BE2C (cell line): ENCODE data around the gene MAPKAPK3.

Experiments used
- DNase-seq: peaks from one replicate; pipeline ENCODE4 v3.0.0-alpha.2; 2020
- H3K27me3 ChIP-seq: fragments of 250-450 bp; sonication (Bioruptor Pico); 2 replicates; pipeline ENCODE4 v1.5.1; 2020; ENCODE audit warnings: mild to moderate bottlenecking
- H3K36me3 ChIP-seq: fragments of 250-450 bp; sonication (Bioruptor Pico); 2 replicates; pipeline ENCODE4 v1.5.1; 2020; ENCODE audit warnings: mild to moderate bottlenecking
- H3K4me1 ChIP-seq: fragments of 250-450 bp; sonication (Bioruptor Pico); 2 replicates; pipeline ENCODE4 v1.5.1; 2020
- H3K4me3 ChIP-seq: 2 replicates; pipeline ENCODE4 v1.5.1; 2011; ENCODE audit warnings: low read depth, low read length
- H3K9me3 ChIP-seq: fragments of 250-450 bp; sonication (Bioruptor Pico); 2 replicates; pipeline ENCODE4 v1.5.1; 2020
- CTCF ChIP-seq: IDR thresholded peaks from 2 replicates; pipeline ENCODE4 v1.5.1; 2012; ENCODE audit warnings: mild to moderate bottlenecking, low read depth, low read length

MAPKAPK3 gene

GRCh38 chr3:50600841-50601591 is 15.9 kb upstream of the MAPKAPK3 start:
- no peak overlapping the region for H3K4me3 ChIP-seq
- H3K27me3 ChIP-seq: no peaks in the 10 kb centered on the region
- H3K36me3 ChIP-seq: no peaks in the 10 kb centered on the region
- peaks cover 18% of the 10 kb centered on the region for H3K4me1 ChIP-seq
- H3K9me3 ChIP-seq: no peaks in the 10 kb centered on the region
- DNase-seq: peak; percentile 82
- TF ChIP-seq CTCF: no peak

GRCh38 chr3:50602595-50603191 is 14.3 kb upstream of the MAPKAPK3 start:
- Histone ChIP-seq H3K4me3 (no peak overlapping the region), H3K9me3 (no peaks in the 10 kb centered on the region), H3K4me1 (peaks cover 18% of the 10 kb centered on the region), H3K36me3 (no peaks in the 10 kb centered on the region), H3K27me3 (no peaks in the 10 kb centered on the region)
- no peak for DNase-seq
- TF ChIP-seq CTCF: no peak

GRCh38 chr3:50603261-50604109 is 13.5 kb upstream of the MAPKAPK3 start:
- no peak for TF ChIP-seq CTCF
- Histone ChIP-seq H3K4me1 (peaks cover 18% of the 10 kb centered on the region), H3K27me3 (no peaks in the 10 kb centered on the region), H3K36me3 (no peaks in the 10 kb centered on the region), H3K4me3 (no peak overlapping the region), H3K9me3 (no peaks in the 10 kb centered on the region)
- DNase-seq: no peak

- H3K4me3 ChIP-seq: no peak overlapping the region
- H3K27me3 ChIP-seq: no peaks in the 10 kb centered on the region
- H3K9me3 ChIP-seq: no peaks in the 10 kb centered on the region
- TF ChIP-seq CTCF: no peak
- no peaks in the 10 kb centered on the region for H3K36me3 ChIP-seq
- no peak for DNase-seq
- peaks cover 18% of the 10 kb centered on the region for H3K4me1 ChIP-seq
Measured at GRCh38 chr3:50604110-50604621, 12.8 kb upstream of the MAPKAPK3 start.

- Histone ChIP-seq H3K36me3 (no peaks in the 10 kb centered on the region), H3K9me3 (no peaks in the 10 kb centered on the region), H3K4me3 (no peak overlapping the region), H3K4me1 (peaks cover 18% of the 10 kb centered on the region), H3K27me3 (no peaks in the 10 kb centered on the region)
- no peak for TF ChIP-seq CTCF
- DNase-seq: no peak
Measured at GRCh38 chr3:50604628-50605588, 12.0 kb upstream of the MAPKAPK3 start.
